HG03103 (cell line): ENCODE measurements around the gene MRPS25.

ENCODE experiments used
- ATAC-seq: cut with Tn5 transposase; IDR thresholded peaks from one replicate; pipeline ENCODE4 v1.9.1; 2021; ENCODE audit warnings: low read depth; ENCODE audit not compliant: unreplicated experiment

Gene MRPS25

DNA sequence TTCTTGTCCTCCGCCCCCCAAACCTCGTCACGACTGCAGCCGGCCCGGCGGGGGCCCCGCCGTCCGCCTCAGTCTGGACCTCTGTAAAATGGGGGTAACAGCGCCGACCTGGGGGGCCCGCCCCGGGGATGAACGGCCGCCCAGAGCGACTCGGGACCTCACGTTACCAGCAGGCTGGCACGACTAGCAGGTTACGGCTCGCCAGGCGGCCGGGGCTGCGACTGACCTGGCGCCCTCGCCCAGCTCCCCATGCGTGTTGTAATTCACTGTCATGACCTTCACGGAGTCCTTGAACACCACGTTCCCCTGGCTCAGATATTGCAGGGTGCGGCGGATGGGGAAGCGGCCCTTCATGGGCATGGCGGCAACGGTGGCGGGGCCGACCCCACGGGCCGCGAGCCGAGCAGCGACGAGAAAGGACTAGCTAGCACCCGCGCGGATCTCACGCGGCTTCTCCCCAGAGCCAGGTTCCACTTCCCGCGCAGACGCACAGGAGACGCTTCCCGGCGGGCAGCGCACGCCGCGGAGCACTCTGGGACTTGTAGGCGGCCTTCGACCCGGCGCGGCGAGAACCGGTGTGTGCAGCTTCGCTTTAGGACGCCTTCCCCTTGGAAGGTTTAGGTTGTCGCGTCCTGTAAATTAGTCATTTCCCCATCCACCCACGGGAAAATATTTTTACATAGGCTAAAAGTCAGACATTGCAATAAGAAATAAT, at the start of gene MRPS25:
Gene MRPS25, minus strand, starts transcription at position 481 of the 715 bp plus-strand sequence. Its CDS starts 121 bp downstream, at position 360.
- ATAC-seq: peak; percentile 95

DNA sequence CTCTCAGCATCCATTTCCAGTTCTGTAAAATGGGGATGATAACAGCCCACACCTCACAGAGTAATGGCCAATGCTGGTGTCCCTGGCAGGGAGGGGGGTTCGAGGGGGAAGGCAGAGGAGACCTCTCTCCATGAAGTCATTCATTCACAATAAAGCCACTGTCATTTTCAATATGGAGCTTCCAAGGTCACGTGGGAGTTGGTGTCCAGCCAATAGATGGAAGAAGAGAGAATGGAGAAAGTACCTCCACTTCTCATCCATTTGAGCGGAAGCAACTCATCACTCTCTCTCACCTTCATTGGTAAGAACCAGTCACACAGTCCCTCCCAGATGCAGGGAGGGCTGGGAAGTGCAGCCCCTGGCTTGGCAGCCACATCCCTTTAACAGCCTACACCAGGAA, 48.8 kb upstream of the MRPS25 start:
- ATAC-seq: no peak

DNA sequence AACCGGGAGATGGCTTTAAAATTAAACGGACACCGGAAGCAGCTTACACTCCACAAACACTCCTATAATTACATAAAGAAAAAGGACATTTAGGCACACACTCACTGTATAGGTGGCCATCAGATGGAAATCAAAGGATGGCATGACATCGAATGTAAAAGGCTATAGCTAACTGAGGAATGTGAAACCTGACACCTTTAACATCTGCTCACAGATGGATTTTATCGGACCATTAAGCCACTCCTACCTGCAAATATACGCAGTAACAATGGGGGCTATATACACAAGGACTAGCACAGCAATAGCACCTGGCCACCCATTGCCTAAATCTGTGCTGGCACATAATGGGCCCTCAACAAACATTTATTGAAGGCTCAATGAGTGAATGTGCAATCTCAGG, 48.4 kb upstream of the MRPS25 start:
- ATAC-seq: no peak

DNA sequence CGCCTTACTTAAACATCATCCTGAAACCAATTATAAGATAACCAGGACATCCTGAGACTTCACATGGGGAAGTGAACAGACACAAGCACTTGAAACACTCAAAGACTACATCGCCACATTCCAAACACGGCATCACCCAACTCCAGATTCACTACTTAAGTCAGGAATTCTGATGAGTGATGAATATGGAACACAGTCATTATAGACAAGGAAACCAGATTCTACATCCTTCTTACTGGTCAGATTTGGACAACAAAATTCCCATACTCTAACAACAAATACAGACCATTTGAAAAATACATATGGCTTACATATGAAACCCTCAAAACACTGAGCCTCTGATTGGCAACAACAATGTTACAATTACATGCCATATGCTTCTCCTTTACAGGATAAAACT, 46.9 kb upstream of the MRPS25 start:
- no peak for ATAC-seq

DNA sequence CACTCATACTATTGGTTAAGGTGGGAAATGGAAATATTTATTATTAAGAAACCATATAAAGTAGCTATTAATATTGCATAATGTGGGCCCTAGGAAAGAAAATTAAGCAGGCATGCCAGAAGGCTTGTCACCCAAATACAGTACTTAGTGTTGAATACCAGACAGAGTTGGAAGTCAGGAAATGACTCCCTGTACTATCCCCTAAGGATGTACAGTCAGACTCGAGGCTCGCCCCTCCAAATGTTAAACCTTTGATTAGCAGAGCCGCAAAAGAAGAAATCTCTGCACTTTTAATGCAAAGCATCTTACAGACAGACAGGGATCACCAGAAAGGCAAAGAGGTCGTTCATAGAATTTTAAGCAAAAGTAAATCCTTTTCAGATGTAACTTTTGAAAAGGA, 45.1 kb upstream of the MRPS25 start:
- no peak for ATAC-seq

DNA sequence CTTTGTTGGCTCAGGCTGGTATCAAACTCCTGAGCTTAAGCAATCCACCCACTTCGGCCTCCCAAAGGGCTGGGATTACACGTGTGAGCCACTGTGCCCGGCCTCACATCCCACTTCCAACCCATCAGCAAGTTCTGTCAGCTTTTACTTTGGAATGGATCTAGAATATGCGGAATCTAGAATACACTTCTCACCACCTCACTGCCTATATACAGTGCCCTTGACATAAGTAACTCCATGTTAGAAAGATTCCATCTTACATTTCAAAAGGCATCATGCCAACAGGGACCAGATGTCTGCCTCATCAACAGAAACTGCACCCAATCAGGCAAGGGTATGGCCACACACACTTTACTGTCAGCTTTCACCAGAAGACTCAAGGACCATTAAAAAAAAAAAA, 43.8 kb upstream of the MRPS25 start:
- ATAC-seq: no peak

DNA sequence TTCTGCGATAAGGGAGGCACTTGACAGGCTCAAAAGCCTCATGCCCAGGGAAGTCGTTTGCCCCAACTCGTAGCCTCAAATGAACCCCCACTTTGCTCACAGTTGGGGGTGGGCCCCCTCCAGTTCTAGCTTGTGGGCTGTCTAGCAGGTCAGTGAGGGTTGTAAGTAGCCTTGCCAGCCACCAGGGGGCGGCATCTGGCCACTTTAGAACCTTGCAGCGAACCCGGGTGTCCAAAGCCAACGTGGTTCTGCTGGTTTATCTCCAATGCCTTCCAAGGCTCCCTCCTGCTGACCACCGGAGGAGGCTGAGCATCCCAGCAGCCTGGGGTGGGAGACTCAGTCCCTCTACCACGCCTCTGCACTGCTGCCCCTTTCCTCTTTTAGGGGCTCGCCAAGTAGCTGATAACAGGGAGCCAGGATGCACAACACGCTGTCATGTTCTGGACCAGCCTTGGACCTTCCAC, 43.0 kb upstream of the MRPS25 start:
- peak; percentile 76 for ATAC-seq

DNA sequence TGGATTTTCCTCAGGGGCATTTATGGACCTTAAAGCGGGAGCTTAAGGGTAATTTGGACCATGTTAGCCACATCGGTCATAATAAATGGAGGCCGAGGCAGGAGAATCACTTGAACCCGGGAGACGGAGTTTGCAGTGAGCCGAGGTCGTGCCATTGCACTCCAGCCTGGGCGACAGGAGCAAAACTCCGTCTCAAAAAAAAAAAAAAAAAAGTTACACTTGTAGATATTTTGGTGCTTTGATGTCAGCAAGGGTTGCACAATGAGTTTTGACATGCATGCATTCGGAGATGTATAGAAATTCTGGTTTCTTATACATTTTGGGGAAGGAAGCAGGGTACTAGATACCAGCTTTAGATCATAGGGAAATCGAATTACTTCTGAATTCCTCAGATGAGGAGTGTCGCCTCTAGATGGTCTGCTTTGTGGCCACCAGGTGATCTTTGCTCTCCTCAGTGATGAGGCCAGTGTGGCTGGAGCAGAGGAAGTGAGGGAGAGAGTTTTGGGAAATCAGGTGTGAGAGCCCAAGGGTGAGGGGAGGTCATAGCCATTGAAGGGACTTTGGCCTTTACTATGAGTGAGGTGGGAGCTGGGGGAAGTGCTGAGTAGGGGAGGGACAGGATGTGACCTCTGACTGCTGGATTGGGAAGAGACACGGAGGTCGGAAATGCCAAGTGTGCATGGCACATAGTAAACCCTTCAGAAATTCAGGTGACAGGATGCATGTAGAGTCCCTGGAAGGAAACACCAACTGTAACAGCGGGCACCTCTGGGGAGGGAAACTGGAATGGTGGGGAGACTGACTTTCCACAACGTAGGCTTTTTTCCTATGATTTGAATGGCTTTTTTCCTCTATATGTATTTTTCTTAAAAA, 42.2 kb upstream of the MRPS25 start:
- ATAC-seq: no peak

DNA sequence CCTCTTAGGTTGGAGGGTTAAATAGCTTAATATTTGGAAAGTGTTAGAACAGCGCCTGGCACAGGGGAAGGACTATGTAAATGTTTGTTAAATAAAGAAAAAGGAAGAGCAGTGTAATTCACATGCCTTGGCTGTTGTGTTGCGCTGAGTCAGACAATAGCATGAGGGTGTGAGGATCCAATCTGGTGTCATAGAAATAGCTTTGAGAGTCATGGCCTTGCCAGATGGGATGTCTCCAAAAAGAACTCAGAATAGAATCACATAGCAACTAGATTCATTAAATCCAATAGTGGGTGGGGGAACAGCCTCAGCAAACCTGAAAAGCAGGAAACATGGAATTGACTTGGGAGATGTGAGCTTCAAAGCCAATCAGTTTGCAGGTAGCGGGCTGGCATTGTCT, 37.7 kb upstream of the MRPS25 start:
- no peak for ATAC-seq

DNA sequence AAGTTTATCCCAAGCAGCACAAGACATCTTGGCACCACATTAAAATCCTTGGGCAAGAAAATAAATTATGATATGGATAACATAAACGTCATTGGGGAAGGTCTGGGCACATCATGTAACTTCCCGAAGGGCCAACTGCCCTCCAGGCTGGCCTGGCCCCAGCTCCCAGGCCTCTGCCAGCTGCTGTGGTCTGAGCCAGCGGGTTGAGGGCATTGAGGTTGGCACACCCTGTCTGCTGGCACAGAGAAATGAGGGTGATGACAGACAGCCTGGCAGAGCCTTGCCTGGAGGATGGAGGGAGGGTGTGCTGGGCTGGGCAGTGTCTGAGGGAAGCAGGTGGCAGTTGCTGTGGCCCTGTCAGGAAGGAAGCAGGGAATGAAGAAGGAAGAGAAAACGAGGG, 37.1 kb upstream of the MRPS25 start:
- no peak for ATAC-seq

DNA sequence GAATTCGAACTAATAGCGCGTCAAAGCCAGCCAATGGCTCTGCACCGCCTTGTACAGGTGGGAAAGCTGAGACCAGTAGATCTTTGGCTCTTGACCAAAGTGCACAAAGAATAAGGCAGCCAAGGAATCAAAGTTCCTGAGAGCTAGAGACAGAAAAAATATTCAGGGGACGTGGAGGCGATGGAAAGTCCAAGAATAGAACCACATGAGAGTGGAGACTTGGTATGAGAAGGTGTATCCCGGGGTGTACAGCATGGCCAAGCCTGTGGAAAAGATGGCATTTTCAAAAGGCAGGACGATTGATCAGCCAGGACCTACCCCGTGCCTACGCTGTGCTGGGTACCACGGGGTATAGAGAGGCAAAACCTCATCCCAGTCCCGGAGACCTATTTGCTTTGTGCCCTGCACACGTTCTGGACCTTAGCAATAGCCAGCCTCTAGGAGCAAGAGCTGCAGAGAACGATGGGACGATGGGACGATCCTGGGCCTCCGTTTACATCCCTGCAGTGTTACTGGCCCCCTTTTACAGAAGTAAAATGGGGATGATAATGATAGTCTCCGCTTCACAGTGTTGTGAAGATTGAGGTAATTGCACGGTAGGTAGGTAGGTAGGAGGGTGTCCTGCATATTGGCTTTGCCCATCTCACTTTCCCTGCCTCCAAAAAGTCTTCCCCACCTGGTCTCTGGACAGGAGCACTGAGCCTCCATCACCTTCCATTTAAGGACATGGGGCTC, 34.4 kb upstream of the MRPS25 start:
- peak; percentile 9 for ATAC-seq

DNA sequence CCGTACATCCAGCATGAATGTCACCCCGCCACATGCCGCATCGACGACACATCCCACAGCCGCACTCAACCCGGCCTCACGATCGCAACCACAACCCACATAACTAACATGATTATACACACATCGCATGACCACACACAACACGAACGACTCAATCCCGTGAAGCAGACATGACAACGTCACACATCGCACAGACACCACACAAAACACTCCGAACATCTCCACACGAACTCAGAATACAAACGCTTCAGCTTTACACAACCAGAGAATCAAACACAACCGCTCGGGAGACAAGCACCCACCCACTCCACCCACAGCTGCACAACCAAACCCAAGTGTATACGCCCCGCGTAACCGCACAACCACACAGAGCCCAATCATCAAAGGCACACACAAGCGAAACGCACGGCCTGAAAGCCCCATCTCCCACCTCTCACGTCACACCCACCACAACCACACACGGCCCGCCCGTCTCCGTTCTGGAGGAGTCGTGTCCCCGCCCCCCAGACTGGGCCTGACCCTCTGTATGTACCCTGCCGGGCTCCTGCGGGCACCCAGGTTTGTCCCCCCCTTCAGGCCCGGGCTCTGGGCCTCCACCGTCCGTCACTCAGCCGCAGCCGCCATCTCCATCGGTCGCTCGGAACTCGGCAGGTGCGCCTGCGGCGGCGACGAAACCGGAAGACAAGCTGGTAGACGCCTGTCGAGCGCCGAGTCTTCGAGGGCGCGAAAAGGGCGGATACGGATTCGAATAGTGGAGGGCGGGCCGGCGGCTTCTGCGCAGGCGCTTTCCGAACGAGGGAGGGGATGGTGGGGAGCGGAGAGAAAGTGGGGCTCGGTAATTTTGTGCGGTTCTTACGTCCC, 33.6 kb upstream of the MRPS25 start, which contains the start of gene RBSN:
Gene RBSN, minus strand, starts transcription at position 646 of the 861 bp plus-strand sequence. CDS start 3,028 bp downstream, outside the sequence.
- ATAC-seq: peak; percentile 83

DNA sequence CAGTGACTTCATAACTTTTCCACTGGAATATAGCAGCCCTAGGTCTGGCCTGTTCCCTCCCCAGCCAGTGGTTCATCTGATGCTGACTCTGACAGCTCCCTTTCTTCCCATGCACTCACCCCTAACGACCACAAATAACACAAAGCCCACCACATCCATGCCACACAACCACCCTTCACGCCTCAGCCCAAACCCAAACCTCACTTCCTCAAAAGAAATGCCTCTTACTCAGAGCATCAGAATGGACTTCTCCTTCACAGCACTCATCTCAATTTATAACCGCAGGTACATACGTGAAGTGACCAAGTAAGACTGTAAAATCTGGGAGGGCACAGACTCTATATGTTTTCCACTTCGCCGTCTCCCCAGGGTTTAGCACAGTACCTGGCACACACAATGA, 32.8 kb upstream of the MRPS25 start:
- no peak for ATAC-seq

DNA sequence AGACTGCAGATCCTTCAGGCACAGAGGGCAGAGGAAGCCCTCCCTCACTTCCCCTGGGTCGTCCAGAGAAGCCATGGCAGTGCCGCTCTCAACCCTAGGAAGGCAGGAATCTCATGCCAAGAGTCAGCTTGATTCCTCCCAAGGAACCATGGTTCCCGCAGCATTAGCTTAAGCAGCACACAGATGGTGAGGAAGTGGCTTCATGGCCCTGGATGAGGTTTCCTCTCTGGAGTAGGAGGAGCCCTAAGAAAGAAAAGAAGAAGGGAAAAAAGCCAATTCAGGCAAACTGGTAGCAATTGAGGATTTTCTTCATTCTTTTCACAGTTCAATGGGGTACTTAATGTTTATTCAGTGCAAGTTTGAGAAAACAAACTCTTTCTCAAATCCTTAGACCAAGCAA, 30.9 kb upstream of the MRPS25 start:
- no peak for ATAC-seq

DNA sequence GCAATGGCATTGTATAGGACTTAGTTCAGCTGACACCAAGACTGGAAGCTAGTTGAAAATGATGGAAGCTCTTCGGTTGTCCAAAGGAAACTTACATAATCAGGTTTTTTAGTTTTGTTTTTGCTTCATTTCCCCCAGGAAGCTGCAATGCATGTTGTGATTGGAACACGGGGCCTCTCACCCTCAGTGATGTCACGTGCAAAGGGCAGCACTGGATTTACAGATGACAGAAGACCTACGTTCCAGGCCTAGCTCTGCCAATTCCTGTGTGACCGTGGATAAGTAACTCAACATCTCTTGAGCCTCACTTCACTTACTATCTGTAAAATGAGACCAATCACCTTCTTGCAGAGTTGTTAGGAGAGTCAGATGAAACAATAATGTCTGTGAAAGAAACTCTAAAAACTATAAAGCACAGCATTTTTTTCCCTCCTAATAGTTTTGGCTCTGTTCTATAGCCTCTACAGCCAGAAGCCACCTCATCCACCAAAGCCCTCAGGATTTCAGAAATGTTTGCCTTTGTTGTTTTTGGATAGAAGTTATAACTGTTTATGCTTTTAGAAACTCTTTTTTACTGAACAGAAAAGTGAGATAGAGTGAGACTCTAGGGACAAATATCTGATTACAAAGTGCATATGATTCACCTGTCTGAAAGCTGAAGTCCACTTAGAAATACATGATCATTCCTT, 29.2 kb upstream of the MRPS25 start:
- ATAC-seq: no peak

DNA sequence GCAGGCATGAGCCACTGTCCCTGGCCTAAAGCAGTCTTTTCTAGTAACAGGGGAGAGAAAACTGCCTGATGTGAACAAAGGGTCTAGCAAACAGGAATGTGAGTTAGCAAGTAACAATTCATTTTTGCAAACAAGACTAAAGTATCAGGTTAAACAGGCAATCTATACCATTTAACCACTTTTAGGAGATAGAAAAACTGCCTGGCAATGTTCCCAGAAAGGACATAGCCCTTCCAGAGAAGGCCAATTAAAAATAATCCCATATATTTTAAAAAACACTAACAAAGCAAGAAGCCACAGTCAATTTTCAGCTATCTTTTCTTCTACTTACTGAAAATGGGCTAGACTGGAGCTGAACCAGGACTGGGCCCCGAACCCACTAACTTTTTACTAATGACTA, 27.6 kb upstream of the MRPS25 start:
- no peak for ATAC-seq

DNA sequence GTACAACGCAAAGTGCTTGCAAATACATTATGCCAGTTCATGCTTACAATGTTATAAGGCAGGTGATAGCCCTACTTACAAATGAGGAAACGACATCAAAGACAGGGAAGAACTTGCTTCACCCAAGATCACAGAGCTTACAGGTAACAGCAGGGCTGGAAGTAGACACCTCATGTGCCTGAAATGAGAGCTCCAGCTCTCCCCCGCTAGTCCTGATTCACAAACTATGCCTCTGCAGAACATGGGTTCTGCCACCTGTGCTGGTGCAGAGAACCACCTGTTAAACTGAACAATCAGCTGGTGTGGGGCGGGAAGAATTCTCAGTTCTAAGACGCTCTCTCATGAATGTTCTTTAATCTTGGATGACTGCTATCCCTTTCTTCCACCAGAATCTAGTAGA, 26.5 kb upstream of the MRPS25 start:
- no peak for ATAC-seq

DNA sequence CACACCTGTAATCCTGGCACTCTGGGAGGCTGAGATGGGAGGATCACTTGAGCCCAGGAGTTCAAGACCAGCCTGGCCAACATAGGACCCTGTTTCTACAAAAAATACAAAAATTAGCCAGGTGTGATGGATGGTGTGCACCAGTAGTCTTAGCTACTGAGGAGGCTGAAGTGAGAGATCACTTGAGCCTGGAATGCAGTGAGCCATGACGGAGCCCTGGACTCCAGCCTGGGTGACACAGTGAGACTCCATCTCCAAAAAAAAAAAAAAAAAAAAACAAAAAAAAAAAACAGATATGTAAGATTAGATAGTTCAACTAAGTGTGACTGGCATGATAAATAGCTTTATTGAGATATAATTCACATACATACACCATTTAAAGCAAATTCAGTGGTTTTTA, 24.1 kb upstream of the MRPS25 start:
- ATAC-seq: no peak

DNA sequence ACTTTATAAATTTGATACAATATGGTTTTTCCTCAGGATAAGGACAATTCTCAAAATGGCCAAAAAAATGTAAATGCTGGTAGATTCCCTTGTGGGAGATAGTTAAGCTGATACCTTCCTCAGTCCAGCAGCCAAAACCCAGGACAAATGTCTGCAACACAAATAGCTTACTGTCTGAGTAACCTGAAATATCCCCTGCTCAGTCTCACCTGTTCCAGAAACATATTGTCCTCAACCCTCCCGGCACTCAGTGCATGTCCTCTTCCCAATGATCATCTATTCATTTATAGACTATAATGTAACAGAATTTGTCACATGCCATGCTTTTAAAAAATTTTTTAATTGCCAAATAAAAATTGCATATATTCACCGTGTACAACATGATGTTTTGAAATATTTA, 21.6 kb upstream of the MRPS25 start:
- ATAC-seq: no peak

DNA sequence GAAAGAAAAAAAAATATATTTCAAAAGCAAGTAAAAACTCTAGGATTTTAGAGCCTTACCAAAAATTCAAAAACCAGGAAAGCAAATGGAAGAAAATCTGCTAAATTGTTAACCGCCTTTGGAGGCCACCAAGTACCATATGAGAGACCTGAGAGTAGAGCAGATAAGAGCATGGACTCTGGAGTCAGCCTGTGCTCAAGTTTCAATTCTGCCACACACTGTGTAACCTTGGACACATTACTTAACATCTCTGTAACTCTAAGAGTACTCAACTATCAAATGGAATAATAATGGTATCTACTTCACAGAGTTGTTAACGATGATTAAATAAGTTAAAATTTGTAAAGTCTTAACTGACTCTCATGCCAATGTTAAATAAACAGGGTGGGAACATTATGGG, 21.1 kb upstream of the MRPS25 start:
- no peak for ATAC-seq
